Measurements from ENCODE around the gene SPANXN5. TPM values are rescaled to one million over a fixed set of nuclear protein-coding genes. Genes with fewer than 3 reads are reported as not detected.

The SPANXN5 gene
- total and polyA plus RNA-seq, 2 experiments from 2014 or later, result not detected

DNA sequence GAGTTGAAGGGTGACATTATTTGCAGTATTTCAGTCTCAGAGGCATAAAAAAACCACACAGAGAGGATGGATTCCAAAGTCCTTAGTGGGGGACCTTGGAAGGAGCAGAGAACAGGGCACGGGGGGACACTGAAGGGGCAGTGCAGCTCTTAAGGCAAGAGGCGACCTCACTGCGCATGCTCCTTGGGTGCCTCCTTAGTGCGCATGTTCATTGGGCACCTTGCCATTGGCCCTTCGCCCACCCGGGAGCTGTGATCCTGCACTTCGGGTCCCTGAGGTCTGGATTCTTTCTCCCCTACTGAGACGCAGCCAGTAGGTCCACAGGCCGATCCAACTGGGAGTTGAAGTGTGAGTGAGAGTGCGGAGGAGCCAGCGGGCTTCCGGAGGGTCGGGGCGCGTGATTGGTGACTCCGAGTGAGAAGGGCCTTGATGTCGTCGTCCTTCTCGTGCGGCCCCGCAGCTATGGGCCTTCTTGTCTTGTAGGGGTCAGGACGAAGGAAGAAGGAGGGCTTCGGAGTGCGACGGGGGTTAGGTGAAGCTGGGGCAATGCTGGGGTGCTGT lies 13.9 kb upstream of the SPANXN5 start, which contains the start of gene XAGE5:
Gene XAGE5, plus strand, starts transcription at position 223 of the 561 bp plus-strand sequence. CDS start 1,280 bp downstream, outside the sequence.
- H2AFZ ChIP-seq, result no peak within 1 kb of the TSS
- H3K36me3 Mint-ChIP-seq (ENCODE audit: low read depth), result no peaks in the 10 kb centered on the region
- DNase-seq (ENCODE audit: low spot score) (no peak), ATAC-seq (no peak)
- no peak within 1 kb of the TSS for H3K4me3 Mint-ChIP-seq
- no peaks in the 10 kb centered on the region for H3K9me2 ChIP-seq (ENCODE audit: insufficient read depth)
- H4K20me1 ChIP-seq (replicated peaks; ENCODE audit: insufficient read depth), result no peaks in the 10 kb centered on the region
- H3K4me2 ChIP-seq, result no peak within 1 kb of the TSS
- H3K27me3 ChIP-seq (ENCODE audit: insufficient read depth), result no peaks in the 10 kb centered on the region
- no peaks in the 10 kb centered on the region for H3K27me3 Mint-ChIP-seq (ENCODE audit: insufficient read depth, low read depth, poor library complexity)
- H3K4me1 Mint-ChIP-seq, result no peaks in the 10 kb centered on the region
- TF ChIP-seq POLR2AphosphoS5 (IDR thresholded peaks at IDR 0.05; ENCODE audit: low read depth) (no peak), EZH2phosphoT487 (IDR thresholded peaks at IDR 0.05; ENCODE audit: unreplicated experiment) (no peak), EZH2 (IDR thresholded peaks at IDR 0.05; ENCODE audit: low read depth, unreplicated experiment) (no peak), CREB1 (CRISPR knock-in tag; IDR thresholded peaks at IDR 0.05; ENCODE audit: low read depth) (no peak), ZNF331 (CRISPR knock-in tag; IDR thresholded peaks at IDR 0.05; ENCODE audit: low read depth) (no peak), ZNF114 (CRISPR knock-in tag; IDR thresholded peaks at IDR 0.05) (no peak), NANOG (IDR thresholded peaks at IDR 0.05; ENCODE audit: borderline replicate concordance) (no peak), JUNB (IDR thresholded peaks at IDR 0.05; ENCODE audit: unreplicated experiment) (no peak), STAT1 (IDR thresholded peaks at IDR 0.05; ENCODE audit: unreplicated experiment) (no peak)
- TF ChIP-seq, protein P1, sequence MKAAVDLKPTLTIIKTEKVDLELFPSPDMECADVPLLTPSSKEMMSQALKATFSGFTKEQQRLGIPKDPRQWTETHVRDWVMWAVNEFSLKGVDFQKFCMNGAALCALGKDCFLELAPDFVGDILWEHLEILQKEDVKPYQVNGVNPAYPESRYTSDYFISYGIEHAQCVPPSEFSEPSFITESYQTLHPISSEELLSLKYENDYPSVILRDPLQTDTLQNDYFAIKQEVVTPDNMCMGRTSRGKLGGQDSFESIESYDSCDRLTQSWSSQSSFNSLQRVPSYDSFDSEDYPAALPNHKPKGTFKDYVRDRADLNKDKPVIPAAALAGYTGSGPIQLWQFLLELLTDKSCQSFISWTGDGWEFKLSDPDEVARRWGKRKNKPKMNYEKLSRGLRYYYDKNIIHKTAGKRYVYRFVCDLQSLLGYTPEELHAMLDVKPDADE (IDR thresholded peaks at IDR 0.05), result no peak
- TF ChIP-seq, protein P2, sequence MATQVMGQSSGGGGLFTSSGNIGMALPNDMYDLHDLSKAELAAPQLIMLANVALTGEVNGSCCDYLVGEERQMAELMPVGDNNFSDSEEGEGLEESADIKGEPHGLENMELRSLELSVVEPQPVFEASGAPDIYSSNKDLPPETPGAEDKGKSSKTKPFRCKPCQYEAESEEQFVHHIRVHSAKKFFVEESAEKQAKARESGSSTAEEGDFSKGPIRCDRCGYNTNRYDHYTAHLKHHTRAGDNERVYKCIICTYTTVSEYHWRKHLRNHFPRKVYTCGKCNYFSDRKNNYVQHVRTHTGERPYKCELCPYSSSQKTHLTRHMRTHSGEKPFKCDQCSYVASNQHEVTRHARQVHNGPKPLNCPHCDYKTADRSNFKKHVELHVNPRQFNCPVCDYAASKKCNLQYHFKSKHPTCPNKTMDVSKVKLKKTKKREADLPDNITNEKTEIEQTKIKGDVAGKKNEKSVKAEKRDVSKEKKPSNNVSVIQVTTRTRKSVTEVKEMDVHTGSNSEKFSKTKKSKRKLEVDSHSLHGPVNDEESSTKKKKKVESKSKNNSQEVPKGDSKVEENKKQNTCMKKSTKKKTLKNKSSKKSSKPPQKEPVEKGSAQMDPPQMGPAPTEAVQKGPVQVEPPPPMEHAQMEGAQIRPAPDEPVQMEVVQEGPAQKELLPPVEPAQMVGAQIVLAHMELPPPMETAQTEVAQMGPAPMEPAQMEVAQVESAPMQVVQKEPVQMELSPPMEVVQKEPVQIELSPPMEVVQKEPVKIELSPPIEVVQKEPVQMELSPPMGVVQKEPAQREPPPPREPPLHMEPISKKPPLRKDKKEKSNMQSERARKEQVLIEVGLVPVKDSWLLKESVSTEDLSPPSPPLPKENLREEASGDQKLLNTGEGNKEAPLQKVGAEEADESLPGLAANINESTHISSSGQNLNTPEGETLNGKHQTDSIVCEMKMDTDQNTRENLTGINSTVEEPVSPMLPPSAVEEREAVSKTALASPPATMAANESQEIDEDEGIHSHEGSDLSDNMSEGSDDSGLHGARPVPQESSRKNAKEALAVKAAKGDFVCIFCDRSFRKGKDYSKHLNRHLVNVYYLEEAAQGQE (IDR thresholded peaks at IDR 0.05; ENCODE audit: unreplicated experiment), result no peak
- TF ChIP-seq, protein P3, sequence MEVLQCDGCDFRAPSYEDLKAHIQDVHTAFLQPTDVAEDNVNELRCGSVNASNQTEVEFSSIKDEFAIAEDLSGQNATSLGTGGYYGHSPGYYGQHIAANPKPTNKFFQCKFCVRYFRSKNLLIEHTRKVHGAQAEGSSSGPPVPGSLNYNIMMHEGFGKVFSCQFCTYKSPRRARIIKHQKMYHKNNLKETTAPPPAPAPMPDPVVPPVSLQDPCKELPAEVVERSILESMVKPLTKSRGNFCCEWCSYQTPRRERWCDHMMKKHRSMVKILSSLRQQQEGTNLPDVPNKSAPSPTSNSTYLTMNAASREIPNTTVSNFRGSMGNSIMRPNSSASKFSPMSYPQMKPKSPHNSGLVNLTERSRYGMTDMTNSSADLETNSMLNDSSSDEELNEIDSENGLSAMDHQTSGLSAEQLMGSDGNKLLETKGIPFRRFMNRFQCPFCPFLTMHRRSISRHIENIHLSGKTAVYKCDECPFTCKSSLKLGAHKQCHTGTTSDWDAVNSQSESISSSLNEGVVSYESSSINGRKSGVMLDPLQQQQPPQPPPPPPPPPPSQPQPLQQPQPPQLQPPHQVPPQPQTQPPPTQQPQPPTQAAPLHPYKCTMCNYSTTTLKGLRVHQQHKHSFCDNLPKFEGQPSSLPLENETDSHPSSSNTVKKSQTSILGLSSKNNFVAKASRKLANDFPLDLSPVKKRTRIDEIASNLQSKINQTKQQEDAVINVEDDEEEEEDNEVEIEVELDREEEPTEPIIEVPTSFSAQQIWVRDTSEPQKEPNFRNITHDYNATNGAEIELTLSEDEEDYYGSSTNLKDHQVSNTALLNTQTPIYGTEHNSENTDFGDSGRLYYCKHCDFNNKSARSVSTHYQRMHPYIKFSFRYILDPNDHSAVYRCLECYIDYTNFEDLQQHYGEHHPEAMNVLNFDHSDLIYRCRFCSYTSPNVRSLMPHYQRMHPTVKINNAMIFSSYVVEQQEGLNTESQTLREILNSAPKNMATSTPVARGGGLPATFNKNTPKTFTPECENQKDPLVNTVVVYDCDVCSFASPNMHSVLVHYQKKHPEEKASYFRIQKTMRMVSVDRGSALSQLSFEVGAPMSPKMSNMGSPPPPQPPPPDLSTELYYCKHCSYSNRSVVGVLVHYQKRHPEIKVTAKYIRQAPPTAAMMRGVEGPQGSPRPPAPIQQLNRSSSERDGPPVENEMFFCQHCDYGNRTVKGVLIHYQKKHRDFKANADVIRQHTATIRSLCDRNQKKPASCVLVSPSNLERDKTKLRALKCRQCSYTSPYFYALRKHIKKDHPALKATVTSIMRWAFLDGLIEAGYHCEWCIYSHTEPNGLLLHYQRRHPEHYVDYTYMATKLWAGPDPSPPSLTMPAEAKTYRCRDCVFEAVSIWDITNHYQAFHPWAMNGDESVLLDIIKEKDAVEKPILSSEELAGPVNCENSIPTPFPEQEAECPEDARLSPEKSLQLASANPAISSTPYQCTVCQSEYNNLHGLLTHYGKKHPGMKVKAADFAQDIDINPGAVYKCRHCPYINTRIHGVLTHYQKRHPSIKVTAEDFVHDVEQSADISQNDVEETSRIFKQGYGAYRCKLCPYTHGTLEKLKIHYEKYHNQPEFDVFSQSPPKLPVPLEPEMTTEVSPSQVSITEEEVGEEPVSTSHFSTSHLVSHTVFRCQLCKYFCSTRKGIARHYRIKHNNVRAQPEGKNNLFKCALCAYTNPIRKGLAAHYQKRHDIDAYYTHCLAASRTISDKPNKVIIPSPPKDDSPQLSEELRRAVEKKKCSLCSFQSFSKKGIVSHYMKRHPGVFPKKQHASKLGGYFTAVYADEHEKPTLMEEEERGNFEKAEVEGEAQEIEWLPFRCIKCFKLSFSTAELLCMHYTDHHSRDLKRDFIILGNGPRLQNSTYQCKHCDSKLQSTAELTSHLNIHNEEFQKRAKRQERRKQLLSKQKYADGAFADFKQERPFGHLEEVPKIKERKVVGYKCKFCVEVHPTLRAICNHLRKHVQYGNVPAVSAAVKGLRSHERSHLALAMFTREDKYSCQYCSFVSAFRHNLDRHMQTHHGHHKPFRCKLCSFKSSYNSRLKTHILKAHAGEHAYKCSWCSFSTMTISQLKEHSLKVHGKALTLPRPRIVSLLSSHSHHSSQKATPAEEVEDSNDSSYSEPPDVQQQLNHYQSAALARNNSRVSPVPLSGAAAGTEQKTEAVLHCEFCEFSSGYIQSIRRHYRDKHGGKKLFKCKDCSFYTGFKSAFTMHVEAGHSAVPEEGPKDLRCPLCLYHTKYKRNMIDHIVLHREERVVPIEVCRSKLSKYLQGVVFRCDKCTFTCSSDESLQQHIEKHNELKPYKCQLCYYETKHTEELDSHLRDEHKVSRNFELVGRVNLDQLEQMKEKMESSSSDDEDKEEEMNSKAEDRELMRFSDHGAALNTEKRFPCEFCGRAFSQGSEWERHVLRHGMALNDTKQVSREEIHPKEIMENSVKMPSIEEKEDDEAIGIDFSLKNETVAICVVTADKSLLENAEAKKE (CRISPR knock-in tag; IDR thresholded peaks at IDR 0.05), result no peak
- TF ChIP-seq, protein P4, sequence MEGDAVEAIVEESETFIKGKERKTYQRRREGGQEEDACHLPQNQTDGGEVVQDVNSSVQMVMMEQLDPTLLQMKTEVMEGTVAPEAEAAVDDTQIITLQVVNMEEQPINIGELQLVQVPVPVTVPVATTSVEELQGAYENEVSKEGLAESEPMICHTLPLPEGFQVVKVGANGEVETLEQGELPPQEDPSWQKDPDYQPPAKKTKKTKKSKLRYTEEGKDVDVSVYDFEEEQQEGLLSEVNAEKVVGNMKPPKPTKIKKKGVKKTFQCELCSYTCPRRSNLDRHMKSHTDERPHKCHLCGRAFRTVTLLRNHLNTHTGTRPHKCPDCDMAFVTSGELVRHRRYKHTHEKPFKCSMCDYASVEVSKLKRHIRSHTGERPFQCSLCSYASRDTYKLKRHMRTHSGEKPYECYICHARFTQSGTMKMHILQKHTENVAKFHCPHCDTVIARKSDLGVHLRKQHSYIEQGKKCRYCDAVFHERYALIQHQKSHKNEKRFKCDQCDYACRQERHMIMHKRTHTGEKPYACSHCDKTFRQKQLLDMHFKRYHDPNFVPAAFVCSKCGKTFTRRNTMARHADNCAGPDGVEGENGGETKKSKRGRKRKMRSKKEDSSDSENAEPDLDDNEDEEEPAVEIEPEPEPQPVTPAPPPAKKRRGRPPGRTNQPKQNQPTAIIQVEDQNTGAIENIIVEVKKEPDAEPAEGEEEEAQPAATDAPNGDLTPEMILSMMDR (conservative IDR thresholded peaks at IDR 0.05; ENCODE audit: low read depth in 2 of 2), result no peak
- no peak within 1 kb of the TSS for H3K27ac Mint-ChIP-seq
- no peaks in the 10 kb centered on the region for H3K4me1 ChIP-seq (ENCODE audit: insufficient read depth)
- no peaks in the 10 kb centered on the region for H3K9me3 Mint-ChIP-seq
- H3F3A ChIP-seq (replicated peaks; ENCODE audit: low read depth), result no peaks in the 10 kb centered on the region
- no peak within 1 kb of the TSS for H3K27ac ChIP-seq (ENCODE audit: low read depth)
- no peaks in the 10 kb centered on the region for H3K79me2 ChIP-seq (replicated peaks; ENCODE audit: insufficient read depth)
- H3K36me3 ChIP-seq (ENCODE audit: insufficient read depth), result no peaks in the 10 kb centered on the region
- H3K4me3 ChIP-seq, result no peak within 1 kb of the TSS
